Sigmoid colon (tissue), 7 donors: ENCODE results near the gene UQCRFS1. TPM values are rescaled to one million over a fixed set of nuclear protein-coding genes. Genes with fewer than 3 reads are reported as not detected.
"Not testable (repeated sequence)": the region's sequence is repeated elsewhere in the genome, so short reads cannot be mapped to it uniquely, and the experiment has no call there.

Experiments used
- DNase-seq: peaks from one replicate; pipeline ENCODE4 v3.0.0-alpha.2; 2019
- H3K27ac ChIP-seq, 4 donors: fragments of 200-600 bp; sonication (generic); one replicate each; pipeline ENCODE4 v1.5.1; 2016 to 2019; ENCODE audit warnings: mild to moderate bottlenecking in 1 of 4
- H3K27me3 ChIP-seq, 3 donors: fragments of 200-600 bp; sonication (generic); one replicate each; pipeline ENCODE4 v1.5.1; 2019; ENCODE audit warnings: mild to moderate bottlenecking in 1 of 3
- H3K36me3 ChIP-seq, 4 donors: fragments of 200-600 bp; sonication (generic); one replicate each; pipeline ENCODE4 v1.5.1; 2016 to 2019
- H3K4me1 ChIP-seq, 4 donors: fragments of 200-600 bp; sonication (generic); one replicate each; pipeline ENCODE4 v1.5.1; 2017 to 2019
- H3K4me3 ChIP-seq, 4 donors: fragments of 200-600 bp; sonication (generic); one replicate each; pipeline ENCODE4 v1.5.1; 2017 to 2019; ENCODE audit warnings: mild to moderate bottlenecking in 2 of 4, moderate library complexity in 1 of 4
- H3K9me3 ChIP-seq, 4 donors: fragments of 200-600 bp in 3 of 4; sonication (generic) in 3 of 4; one replicate each; pipeline versions ENCODE4 v1.5.1 to v1.6.1; 2013 to 2019
- CTCF ChIP-seq, 4 experiments: fragments of 450-650 bp in 3 of 4; fragments of 200-600 bp in 1 of 4; IDR thresholded peaks; one replicate each; pipeline ENCODE4 v1.5.1; 2016 to 2019; ENCODE audit warnings: antibody characterized with exemption in 4 of 4, mild to moderate bottlenecking in 3 of 4, moderate library complexity in 2 of 4
- EP300 ChIP-seq, 4 donors: sonication (generic); formaldehyde crosslinking; IDR thresholded peaks; one replicate each; pipeline ENCODE4 v1.6.1; 2017; ENCODE audit warnings: antibody characterized with exemption in 4 of 4
- POLR2A ChIP-seq, 2 donors: fragments of 450-650 bp; IDR thresholded peaks; one replicate each; pipeline ENCODE4 v1.6.1; 2016; ENCODE audit warnings: antibody characterized with exemption in 2 of 2, mild to moderate bottlenecking in 2 of 2, moderate library complexity in 2 of 2
- POLR2AphosphoS5 ChIP-seq, 4 donors: sonication (generic); formaldehyde crosslinking; IDR thresholded peaks; one replicate each; pipeline ENCODE4 v1.6.1; 2017; ENCODE audit warnings: antibody characterized with exemption in 4 of 4
- WGBS, 2 donors: extraction: QIAGEN DNeasy Blood & Tissue Kit; methylation state at CpG; one replicate each; pipeline ENCODE4 v1.1.7; 2013; 5-methylcytosine and 5-hydroxymethylcytosine counted together
- intact Hi-C: fragments of 100-400 bp; cut with DNase I; formaldehyde crosslinking; loops from one replicate; pipeline ENCODE4 v1.15.1; 2023
- polyA plus RNA-seq, 3 donors: library from polyadenylated mRNA; stranded (reverse); fragments of 200-250 nt; gene quantifications; one replicate each; pipeline ENCODE4 v1.2.3, GENCODE V29; 2013
- total RNA-seq, 4 donors: library from RNA; depleted of rRNA; stranded (reverse); fragments of >200 nt; gene quantifications; one replicate each; pipeline ENCODE4 v1.1.0, GENCODE V29; 2016
- donor health status: healthy with polysubstance abuse.
- donor health status: Bipolar disorder and iron deficiency.
- donor health status: healthy.

The UQCRFS1 gene
- total and polyA plus RNA-seq, 7 donors = 30.2 to 148 (median 46.4) TPM

- H3K27ac ChIP-seq = no peak overlapping the region
- TF ChIP-seq EP300 (IDR thresholded peaks at IDR 0.05) (no peak), POLR2AphosphoS5 (IDR thresholded peaks at IDR 0.05) (no peak), CTCF (IDR thresholded peaks at IDR 0.05) (no peak), POLR2A (IDR thresholded peaks at IDR 0.05) (no peak)
- WGBS, 2 donors = 63 to 65% methylated on average over 2 of the region's 2 CpGs
- no peak for DNase-seq
- H3K4me1 ChIP-seq = no peaks in the 10 kb centered on the region
- H3K9me3 ChIP-seq = peaks cover 0 to 4% (median 0%) of the 10 kb centered on the region in 4 donors
- intact Hi-C loops = loop anchor here (10.0 kb wide), 1 partner anchor 64 kb away; no protein-coding TSS in a partner anchor
- peaks cover 0 to 3% (median 0%) of the 10 kb centered on the region in 3 donors for H3K27me3 ChIP-seq
- H3K36me3 ChIP-seq = no peaks in the 10 kb centered on the region
- no peak overlapping the region for H3K4me3 ChIP-seq
Observed at GRCh38 chr19:29239213-29239776, 26.3 kb upstream of the UQCRFS1 start.

- no peak overlapping the region for H3K4me3 ChIP-seq
- H3K36me3 ChIP-seq = no peaks in the 10 kb centered on the region
- intact Hi-C loops = loop anchor here (10.0 kb wide), 1 partner anchor 59 kb away; no protein-coding TSS in a partner anchor
- TF ChIP-seq POLR2A (IDR thresholded peaks at IDR 0.05) (no peak), POLR2AphosphoS5 (IDR thresholded peaks at IDR 0.05) (no peak), EP300 (IDR thresholded peaks at IDR 0.05) (no peak), CTCF (IDR thresholded peaks at IDR 0.05) (no peak)
- H3K9me3 ChIP-seq = peaks cover 0 to 4% (median 0%) of the 10 kb centered on the region in 4 donors
- WGBS, 2 donors = 52 to 68% methylated on average over 5 of the region's 5 CpGs
- no peaks in the 10 kb centered on the region for H3K4me1 ChIP-seq
- DNase-seq = no peak
- no peaks in the 10 kb centered on the region for H3K27me3 ChIP-seq
- H3K27ac ChIP-seq = no peak overlapping the region
Observed at GRCh38 chr19:29233591-29233990, 20.6 kb upstream of the UQCRFS1 start.

GRCh38 chr19:29232315-29232852 lies 19.4 kb upstream of the UQCRFS1 start:
- WGBS, 2 donors = 80 to 85% methylated on average over 3 of the region's 3 CpGs
- Histone ChIP-seq H3K27me3 (no peaks in the 10 kb centered on the region), H3K36me3 (no peaks in the 10 kb centered on the region), H3K9me3 (peaks cover 0 to 4% (median 0%) of the 10 kb centered on the region in 4 donors), H3K4me3 (no peak overlapping the region), H3K27ac (no peak overlapping the region), H3K4me1 (no peaks in the 10 kb centered on the region)
- TF ChIP-seq POLR2AphosphoS5 (IDR thresholded peaks at IDR 0.05) (no peak), CTCF (IDR thresholded peaks at IDR 0.05) (no peak), POLR2A (IDR thresholded peaks at IDR 0.05) (no peak), EP300 (IDR thresholded peaks at IDR 0.05) (no peak)
- intact Hi-C loops = loop anchor here (10.0 kb wide), 1 partner anchor 58 kb away; no protein-coding TSS in a partner anchor
- DNase-seq = no peak

- not testable (repeated sequence) for H3K9me3 ChIP-seq, H3K36me3 ChIP-seq, H3K27me3 ChIP-seq, H3K27ac ChIP-seq, H3K4me3 ChIP-seq, DNase-seq, H3K4me1 ChIP-seq
- 86 to 91% methylated on average over 5 of the region's 6 CpGs for WGBS, 2 donors
- intact Hi-C loops = loop anchor here (10.0 kb wide), 1 partner anchor 57 kb away; no protein-coding TSS in a partner anchor
Observed at GRCh38 chr19:29231306-29231705, 18.4 kb upstream of the UQCRFS1 start.

- no peak overlapping the region for H3K4me3 ChIP-seq
- TF ChIP-seq CTCF (IDR thresholded peaks at IDR 0.05) = no peak
- no peak for TF ChIP-seq POLR2AphosphoS5 (IDR thresholded peaks at IDR 0.05)
- no peak for TF ChIP-seq POLR2A (IDR thresholded peaks at IDR 0.05)
- TF ChIP-seq EP300 (IDR thresholded peaks at IDR 0.05) = no peak
- H3K36me3 ChIP-seq = no peaks in the 10 kb centered on the region
- no peak for DNase-seq
- no peak overlapping the region for H3K27ac ChIP-seq
- peaks cover 0 to 6% (median 3%) of the 10 kb centered on the region in 4 donors for H3K4me1 ChIP-seq
- H3K9me3 ChIP-seq = no peaks in the 10 kb centered on the region
- 74 to 77% methylated on average over 7 of the region's 7 CpGs for WGBS, 2 donors
- H3K27me3 ChIP-seq = peaks cover 0 to 8% (median 0%) of the 10 kb centered on the region in 3 donors
- intact Hi-C loops = no loop called here
Observed at GRCh38 chr19:29217616-29218015, 4.7 kb upstream of the UQCRFS1 start.
